Renal cortical epithelial cell (primary cell): ENCODE results near the gene HSF5. TPM values are rescaled to one million over a fixed set of nuclear protein-coding genes. Genes with fewer than 3 reads are reported as not detected.

Experiments used
- DNase-seq: peaks from one replicate; pipeline ENCODE4 v3.0.0-alpha.2; 2011; ENCODE audit warnings: low read depth
- total RNA-seq: library from RNA; depleted of rRNA; stranded (reverse); fragments of >200 nt; gene quantifications from 2 replicates; pipeline ENCODE4 v1.2.3, GENCODE V29; 2014

The HSF5 gene
- total RNA-seq, 1 donor from 2014 or later = under 0.01 TPM

DNA sequence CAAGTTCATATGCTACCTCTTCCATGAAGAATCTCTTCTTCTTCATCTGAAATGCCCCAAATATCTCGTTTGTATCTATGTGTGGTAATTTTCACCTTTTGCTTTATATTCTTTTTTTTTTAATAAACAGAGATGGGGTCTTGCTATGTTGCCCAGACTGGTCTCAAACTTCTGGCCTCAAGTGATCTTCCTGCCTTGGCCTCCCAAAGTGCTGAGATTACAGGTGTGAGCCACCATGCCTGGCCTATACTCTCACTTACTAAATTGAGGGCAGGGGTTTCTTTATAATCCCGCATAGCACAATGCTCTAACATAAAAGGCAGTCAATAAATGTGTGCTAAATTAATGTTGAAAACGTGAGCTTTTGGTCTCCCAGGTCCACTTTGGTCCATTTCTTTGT lies 101.5 kb downstream of the HSF5 start:
- DNase-seq = no peak

DNA sequence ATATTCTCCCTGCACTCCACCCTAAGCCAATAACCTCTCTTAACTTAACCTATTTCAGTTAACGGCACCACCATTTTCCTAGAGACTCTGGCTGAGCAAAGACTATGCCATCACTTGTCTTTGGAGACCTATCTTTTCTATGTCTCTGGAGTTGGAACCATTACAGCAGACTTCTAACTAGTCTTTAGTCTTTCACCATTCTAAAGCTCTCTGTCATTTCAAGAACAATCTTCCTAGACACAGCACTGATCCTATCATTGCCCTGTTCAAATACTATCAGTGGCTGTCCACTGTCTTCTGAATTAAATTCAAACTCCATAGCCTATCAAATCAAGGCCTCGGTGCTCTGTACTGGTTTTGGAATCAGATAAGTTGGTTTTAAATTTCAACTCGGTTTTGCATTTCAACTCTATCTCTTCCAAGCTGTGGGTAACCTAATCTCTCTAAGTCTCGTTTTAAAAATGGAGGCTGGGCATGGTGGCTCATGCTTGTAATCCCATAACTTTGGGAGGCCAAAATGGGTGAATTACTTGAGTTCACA lies 102.8 kb downstream of the HSF5 start:
- DNase-seq = no peak

DNA sequence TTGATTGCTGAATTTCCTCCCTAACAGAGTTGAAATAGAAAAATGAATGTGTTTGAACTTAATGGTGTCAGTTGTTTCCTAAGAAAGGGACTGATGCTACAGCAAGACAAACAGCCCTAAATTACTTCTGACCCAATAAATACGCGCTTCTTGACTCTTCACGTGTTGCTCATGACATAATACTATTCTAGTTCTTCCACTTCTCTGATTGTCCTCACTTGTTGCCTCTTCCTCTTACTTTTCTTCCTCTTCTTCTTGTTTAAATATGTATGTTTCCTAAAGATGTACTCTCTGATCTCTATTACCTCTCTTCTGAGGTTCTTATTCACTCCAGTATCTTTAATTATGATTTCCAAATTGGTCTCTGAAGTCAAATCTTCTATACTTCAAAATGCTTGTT lies 103.3 kb downstream of the HSF5 start:
- no peak for DNase-seq

DNA sequence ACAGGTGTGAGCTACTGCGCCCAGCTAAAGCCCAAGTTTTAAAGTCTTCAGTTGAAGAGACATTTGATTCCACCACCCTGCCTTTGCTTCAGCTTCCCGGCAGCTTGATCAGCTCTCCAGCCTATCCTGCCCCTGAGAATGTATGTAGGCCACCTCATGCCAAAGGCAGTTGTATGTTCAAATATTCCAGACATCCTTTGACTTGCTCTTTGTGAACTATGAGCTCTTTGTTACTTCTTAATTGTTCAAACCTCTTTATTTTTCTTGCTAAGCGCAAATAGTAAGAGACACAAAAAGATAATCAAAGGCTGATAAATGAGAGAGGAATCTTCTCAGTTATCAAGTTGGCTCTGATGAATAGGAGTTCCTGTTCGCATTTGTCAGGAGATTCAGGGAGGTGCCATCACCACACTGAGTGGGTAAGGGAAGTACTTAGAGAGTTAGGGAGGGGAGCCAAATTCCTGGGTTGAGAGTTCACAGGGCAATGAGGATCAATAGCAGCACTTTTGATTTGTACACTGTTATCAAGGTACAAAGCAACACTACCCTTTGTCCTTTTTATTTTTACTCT lies 104.2 kb downstream of the HSF5 start:
- no peak for DNase-seq

DNA sequence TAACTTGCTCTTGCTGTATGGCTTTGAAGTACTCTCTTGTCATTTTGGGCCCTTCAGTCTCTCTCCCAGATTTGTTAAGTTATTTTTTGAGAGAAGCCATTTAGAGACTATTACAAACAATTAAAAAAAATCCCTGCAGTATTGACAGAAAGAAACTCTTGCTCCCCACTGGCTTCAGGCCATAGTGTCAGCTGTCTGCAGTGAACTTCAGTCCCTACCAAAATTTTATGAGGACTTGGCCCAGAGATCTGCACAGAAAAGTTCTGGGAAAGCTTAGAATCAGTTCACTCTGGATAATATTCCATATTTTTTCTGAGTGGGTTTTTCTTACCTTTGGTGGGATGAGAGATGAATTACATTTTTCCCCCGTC lies 105.4 kb downstream of the HSF5 start:
- DNase-seq = no peak

DNA sequence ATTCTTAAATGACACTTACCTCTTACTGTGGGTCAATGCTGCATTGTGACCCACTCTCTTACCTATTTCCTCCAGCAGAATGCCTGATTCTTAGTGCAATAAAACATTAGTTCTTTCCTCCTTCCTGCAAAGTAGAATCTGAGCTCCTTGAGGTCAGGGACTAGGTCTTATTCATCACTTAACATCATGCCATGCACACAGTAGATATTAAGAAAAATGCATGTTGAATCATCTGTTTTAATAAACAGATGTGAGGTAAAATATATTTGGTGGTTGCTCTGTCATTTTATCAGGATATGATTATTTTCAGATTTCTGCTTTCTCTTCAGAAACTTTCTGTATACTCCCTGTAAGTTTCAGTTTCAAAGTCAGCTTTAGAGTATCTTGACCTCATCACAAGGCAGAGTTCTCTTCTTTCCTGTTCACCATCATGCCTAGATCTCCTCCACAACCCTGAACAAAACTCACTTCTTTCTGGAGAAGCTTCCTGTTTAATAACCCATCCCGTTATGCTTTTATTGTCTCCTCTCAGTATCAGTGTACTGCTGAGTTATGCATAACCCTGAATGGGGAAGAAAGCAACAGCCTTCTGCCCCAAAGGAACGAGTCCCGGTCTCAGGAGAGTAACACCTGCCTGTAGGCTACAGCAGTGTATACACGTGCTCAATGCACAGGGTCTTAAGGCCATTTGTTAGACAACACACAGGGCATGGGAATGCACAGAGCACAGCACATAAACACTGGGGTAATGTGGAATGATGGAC lies 105.9 kb downstream of the HSF5 start:
- DNase-seq = no peak

DNA sequence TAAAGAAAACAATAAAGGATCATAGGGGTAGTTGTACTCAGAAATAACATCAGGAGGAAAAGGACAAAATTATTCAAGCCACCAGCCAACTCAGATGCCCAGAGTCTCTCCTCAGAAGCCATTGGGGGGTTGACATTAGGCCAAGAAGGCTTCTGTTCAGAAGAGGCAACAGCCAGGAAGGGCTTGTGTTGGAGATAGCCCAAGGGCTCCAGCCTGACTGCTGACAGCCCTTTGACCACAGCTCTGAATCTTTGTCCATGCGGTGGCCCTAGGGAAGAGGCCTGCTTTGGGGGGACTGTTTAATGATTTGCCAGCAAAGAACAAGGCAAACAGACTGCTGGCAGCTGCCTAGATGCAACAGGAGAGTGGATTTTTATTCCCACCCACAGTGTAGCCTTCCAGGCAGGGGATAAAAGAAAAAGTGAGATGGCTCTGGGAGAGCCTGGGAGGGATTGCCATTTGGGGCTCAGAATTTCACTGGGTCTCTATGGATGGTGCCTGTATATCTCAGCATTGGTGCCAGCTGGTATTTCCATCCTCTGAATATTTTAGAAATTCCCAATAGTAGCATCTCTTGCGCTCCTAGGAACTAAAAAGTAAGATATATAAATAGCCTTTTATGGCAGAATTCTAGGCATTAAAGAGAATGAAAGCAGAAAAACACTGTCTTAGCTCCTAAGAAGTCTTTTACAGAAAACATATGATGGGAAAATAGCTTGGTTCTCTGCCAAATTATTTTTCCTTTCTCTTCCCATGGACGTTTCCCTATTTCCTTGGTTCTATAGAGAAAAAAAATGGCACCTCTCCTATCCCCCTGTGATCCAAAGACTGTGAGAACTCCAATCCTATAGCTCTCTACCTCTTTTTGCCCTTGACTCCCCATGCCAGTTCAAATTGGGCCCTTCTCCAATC lies 106.8 kb downstream of the HSF5 start:
- DNase-seq = peak; percentile 81

DNA sequence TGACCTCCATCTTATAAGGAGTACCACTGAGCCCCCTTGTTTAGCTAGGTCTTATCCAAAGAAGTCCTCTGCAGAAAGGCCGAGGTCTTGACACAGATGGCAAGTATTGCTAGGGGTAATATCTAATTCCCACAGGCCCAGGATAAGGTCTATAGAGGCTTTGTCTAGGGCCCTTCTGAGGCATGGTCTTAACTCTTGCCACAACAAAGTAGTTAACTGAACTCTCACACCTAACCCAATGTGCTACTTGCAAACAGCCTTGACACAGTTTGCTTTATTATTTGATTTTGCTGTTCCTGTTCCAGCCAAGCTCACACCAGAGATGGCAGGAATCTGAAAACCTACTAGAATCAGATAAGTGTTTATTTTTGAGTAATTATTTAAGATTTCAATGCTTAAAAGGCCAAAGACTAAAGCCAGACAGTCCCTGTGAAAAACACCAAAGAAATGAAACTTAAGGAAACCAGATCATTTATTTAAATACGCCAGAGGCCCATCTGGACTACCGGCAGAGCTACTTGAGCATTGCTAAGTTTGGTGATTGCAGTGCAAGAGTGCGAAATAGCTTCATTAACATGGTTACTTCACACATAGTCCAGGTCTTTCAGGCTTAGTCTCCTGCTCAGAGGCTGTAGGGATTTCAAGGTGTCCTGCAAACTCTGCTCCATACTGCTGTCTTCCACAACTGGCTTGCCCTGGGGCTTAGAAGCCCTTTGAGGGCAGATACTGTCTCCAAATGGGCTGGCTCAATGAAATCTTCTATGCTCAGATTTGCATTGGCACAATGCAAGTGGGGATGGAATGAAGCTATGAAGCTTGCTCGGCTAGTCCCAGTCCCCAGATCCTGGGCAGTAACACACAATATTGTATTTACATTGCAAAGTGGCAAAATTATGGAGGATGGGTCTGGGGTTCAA lies 107.7 kb downstream of the HSF5 start:
- DNase-seq = no peak

DNA sequence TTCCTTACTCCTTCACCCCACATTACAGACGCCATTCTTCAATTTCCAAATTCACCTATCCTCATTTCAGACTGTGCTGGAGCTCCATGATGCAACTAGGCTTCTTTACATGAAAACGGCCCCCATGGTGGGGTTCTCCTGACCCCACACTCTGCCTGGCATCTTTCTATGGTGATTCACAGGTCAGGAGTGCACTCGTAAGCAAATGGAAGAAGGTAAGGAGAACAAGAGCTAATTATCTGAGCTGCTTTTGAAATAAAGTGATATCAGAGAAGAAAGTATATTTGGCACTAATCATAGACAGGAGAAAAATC lies 108.7 kb downstream of the HSF5 start:
- DNase-seq = no peak

DNA sequence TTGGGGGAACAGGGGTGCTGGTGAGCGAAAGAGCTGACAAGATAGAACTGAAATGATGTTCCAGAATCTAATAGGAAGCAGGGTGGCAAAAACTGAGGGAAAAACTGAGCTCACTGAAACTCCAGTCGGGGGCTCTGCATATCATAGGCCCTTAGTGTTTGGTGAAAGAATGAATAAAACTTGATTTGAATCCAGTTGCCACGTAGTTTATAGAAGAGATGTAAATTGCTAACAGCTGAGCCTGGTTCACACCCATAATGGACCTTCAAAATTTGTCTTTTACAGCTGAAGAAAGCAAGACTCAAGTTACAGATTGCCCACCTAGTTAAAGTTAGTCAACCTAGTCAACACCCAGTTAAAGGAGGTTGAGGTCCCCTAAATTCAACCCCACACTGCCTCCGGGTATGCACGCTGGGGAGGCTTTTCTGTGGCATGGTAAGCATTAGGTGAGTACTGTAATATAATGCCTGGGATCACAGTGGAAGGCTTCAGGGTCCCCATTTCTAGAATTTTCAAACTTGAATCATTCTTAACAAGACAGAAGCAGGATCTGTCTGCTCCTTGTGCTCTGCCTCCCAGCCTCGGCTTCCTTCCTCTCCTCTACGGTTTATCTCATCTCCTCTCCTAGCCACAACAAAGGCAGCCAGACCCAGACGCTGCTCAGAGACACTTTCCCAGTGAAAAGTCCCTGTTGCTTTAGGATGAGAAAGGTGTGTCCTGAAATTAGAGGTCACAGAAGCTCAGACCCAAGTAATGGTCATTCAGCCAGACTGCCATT lies 109.3 kb downstream of the HSF5 start:
- DNase-seq = no peak

DNA sequence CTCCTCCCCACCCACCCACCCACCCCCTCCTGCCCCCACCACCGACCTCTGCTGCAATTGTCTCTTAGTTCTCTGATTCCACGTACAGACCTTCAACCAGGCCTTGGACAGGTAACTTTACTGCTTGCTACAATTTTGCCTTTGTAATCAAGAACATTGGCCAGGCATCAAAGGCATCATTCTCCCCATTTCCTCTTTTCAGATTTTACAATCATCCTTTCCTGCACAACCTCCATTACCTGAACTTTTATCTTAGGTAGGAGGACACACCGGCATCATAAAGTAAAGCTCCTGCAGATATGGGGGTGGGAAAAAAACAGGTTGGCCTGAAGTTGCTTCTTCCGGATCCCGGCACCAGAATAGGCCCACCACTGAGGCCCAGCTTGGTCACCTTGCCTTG lies 110.5 kb downstream of the HSF5 start:
- DNase-seq = no peak

DNA sequence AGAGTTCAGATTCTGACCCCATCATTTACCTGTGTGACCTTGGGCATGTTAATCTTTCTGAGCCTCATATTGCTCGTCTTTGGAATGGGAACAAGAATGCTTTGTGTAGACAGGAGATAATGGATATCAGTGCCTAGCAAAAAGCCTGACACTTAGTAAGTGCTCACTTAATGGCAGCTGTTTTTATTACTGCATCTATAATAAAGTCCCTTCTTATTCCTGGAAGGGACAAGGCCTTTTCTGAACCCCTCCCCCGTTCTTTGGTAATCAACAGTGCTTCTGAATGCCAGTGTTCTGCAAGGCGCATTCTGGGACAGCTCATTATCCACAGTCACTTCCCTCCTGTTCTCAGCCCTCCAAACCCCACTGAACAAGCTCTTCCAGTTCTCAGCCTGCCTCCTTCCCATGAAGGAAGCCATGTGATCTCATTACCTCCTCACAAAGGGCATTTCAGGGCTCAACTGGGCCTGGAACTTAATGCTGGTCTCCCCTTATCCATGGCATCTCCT lies 111.1 kb downstream of the HSF5 start:
- peak; percentile 54 for DNase-seq

DNA sequence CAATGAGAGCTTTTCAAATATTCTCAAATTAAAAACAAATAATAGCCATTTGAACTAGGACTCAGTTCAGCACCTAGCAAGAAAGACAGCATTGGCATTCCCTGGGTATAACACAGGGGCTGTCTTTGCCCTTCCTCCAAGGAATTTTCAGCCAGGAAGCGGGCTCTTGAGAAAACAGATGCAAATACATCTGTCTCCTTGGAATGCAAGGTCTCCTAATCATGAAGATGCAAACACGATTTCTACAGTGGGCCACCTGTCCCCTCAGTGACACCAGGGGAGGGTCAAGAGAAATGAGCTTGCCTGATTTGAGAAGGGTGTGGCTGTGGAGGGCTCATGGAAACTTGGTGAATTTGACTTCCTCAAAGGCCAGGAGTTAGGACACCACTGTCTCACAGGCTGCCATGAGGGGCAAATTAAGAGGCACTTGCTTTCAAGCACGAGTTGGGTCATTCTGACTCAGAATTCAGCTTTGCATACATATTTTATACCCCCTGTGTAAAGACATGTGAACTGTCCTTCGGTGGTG lies 111.7 kb downstream of the HSF5 start:
- no peak for DNase-seq

DNA sequence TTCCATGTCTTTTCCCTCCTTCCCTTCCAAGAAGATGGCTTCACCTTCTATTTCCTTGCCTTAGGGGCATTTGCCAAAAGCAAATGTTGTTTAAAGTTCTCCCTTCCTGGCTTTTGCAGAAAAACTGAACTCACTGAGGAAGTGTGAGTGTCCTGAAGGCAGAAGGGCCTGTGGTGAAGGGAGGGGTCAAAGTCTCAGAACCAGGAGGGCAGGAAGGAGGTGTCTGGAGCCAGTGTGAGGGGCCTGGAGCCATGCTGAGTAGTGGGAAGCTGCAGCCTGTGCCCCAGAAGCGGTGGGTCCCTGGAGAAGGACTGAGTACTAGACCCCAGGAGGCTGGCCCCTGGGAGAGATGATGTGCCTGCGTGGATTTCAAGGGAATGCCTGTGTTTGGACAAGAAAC lies 112.4 kb downstream of the HSF5 start:
- DNase-seq = no peak

DNA sequence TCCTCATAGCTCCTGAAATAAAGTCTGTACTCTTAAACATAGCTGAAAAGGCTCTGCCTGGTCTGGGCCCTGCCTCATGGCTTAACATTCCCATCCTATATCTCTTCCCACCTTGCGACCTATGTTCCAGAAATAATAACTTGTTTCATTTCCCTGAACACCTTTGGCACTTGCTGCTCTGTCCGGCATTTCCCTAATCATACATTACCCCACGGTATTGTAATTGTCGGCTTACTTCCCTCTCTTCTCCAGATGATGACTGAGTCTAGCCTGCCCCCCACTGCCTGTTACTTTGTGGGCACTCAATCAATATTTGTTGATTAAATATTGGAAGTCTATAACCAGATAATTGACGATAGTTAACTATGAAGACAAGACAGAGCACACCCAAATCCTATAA lies 113.0 kb downstream of the HSF5 start:
- no peak for DNase-seq

DNA sequence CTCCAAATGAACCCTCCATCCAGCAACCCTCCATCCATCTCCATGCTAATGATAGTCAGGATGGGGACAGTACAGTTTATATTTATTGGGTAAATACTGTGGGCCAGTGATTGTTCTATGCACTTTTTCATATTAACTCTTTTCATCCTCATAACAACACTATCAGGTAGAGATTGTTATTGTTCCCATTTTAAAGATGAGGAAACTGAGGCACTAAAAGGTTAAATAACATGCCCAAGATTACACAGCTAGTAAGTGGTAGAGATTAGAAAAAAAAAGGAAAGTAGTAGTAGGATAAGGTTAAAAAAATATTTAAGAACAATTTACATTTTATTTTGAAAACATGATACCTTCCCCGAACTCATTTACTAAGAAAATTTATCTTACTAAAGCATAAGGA lies 114.3 kb downstream of the HSF5 start:
- DNase-seq = no peak

DNA sequence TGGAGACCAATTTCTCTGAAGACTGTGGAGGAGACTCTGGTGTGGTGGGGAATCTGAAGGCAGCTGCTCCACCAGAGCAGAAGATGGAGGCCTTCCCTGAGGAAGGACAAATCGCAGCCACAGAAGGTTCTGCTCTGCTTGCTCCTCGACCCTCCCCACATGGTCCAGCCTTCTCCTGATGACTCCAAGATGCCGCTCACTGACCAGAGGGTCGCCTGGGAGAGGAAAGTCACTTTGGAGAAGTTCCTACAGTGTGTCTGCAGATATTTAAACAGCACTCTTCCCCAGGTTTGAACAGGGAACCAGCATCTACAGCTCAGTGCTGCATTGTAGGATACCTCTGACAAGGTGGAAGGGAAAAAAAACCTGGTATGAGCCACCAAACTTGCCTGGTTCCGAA lies 115.2 kb downstream of the HSF5 start:
- no peak for DNase-seq

DNA sequence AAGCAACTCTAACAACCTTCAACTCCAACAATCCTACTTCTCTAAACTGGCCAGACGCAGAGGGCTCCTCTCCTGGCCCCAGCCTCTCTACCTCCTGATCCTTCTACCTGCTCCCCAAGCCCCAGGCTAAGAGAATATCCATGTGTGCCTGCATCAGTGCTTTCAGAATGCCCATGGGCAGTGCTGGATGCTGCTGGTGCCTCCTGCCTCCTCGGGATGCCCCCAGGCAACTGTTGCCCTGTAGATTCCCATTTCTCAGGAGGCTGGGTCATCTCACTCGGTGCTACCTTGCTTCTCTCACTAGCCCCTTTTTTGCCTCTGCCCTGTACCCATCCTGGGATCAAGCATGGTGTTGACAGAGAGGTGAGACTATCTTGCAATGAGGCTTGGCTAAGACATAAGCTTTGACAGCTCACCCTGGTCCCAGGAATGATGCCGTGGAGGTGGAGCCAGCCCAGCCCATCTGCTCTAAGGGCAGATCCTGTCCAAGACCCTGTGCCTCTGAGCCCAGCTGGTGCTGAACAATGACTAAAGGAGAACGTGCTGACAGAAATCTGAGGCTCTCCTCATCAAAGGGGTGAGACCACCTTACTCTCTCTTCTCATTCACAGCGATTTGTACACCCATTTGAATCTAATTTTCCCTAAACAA lies 116.8 kb downstream of the HSF5 start:
- no peak for DNase-seq

DNA sequence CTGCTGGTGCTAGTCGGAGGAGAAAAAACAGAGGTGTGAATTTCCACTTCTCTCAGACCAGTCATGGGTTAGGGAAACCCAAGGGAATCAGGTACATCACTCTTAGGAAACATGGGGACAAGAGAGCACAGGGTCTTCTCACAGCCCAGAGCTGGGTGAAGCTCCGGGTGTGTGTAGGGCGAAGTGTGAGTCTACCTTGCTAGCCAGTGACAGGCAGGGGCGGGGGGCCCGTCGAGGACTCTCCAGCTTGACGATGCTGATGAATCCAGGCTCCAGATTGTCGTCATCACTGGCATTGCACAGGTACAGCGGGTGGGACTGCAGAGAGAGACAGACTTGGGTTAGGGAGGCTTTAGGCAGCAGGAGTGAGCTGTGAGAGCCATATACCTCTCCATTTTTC lies 117.5 kb downstream of the HSF5 start:
- no peak for DNase-seq

DNA sequence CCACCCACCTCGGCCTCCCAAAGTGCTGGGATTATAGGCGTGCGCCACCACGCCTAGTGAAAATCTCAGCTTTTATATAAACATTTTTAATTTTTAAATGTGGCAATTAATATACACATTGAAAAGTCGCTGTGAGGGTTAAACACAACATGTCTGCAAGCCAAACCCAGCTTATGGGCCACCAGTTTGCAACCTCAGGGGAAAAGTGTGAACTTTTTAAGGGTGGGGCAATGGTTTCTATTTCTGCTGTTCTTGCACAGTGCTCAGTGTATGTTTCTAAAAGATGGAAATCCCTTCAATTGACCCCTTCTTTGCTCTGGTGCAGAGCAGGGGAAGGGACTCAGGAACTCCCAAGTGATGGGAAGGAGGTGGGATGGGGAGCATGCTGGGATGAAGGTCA lies 117.9 kb downstream of the HSF5 start:
- no peak for DNase-seq
